Right renal pelvis (tissue), 4 donors: ENCODE data around the gene FOXA1. TPM values are rescaled to one million over a fixed set of nuclear protein-coding genes. Genes with fewer than 3 reads are reported as not detected.

Experiments used
- DNase-seq, 4 donors: peaks; one replicate each; pipeline ENCODE4 v3.0.0-alpha.2; 2013; ENCODE audit warnings: low read depth in 4 of 4, low spot score in 3 of 4, missing footprints in 1 of 4
- polyA plus RNA-seq, 4 donors: library from polyadenylated mRNA; unstranded; fragments of 120-200 nt; gene quantifications; one replicate each; pipeline ENCODE4 v1.2.1, GENCODE V29; 2013; ENCODE audit not compliant: insufficient read length in 4 of 4

The FOXA1 gene
- polyA plus RNA-seq: 1 to 10 TPM; 1.7 to 8.9 (median 3.5) TPM

DNA sequence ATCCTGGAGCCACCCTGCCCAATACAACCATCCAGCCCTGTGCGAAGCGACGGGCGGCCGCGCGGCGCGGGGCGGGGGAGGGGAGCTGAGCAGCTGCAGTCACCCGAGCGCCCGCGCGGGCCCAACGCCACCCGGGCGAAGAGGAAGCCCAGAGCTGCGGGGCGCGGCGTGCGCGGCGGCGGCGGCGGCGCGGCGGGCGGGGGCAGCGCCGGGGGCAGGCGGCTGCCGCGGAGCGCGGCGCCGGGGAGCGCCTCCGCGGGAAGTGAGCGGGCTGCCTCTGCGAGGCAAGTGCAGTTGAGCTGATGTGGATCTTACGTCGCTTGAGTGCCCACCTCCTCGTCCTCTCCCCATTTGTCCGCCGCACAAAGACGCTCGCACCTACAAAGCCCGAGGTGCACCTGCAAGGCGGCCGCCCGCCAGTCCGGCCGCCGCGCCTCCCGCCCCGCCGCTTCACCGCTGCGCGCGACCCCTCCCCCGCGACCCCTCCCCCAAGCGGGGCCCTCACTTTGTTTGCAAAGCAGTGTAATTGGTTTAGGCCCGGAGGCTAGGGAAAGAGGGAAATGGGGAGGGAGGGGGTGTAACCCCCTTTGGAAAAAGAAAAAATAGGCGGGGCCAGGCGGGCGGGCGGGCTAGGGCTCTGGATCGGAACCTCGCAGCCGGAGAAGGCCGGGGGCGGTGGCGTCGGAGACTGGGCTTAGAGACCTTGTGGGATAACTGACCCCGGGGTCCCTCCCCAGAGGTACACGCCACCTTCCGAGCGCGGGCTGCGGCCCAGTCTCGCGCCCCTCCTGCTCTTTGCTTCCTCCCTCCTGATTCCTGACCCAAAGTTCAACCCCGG is at the start of gene FOXA1, which contains the start of gene TTC6:
FOXA1 (minus strand) TSS at position 279 of the 838 bp plus-strand sequence; CDS start at position 2, 277 bp downstream.
TTC6 (plus strand) TSS at position 659 of the 838 bp plus-strand sequence. CDS start 26,436 bp downstream, outside the sequence.
- no peak for DNase-seq

DNA sequence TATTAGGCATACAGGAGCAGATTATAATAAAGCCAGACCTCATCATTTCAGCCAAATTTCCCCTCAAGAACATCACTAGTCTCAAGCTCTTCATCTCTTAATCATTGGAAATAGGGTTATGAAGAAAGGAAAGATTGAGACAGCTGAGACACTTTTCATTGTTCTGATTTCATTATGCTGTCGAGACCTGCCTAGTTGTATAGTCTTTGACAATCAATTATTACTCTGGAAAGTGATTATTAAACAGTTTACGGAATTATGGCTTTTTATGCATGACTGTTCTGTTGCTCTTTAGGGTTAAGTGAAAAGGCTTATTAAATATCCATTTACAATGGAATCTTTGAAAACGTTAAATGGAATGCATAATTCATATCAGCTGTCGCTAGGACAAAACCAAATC is 48.7 kb upstream of the FOXA1 start:
- DNase-seq: no peak

- no peak for DNase-seq
Observed at GRCh38 chr14:37642125-37642524, 47.1 kb upstream of the FOXA1 start.

DNA sequence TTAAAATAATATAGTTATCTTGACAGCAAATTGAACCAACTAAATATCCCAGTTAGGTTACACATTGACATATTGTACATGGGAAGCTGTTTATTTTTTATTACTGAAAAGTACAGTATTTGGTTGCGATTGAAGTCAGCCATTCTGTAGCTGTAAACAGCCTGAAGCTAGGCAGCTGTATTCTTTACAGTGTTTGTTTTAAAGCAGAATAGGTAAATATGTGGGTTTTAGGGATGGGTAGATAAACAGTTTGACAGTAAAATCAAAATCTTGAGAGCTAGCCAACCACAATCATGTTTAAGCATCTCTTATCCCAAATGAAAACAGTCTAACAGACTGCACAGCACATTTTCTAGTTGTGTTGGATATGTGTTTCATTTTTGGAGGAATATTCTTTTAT is 46.1 kb upstream of the FOXA1 start:
- no peak for DNase-seq

GRCh38 chr14:37638599-37638998 is 43.5 kb upstream of the FOXA1 start:
- no peak for DNase-seq

GRCh38 chr14:37637341-37637740 is 42.3 kb upstream of the FOXA1 start:
- no peak for DNase-seq

- no peak for DNase-seq
Observed at GRCh38 chr14:37625597-37626595, 30.8 kb upstream of the FOXA1 start.

GRCh38 chr14:37623971-37624370 is 28.9 kb upstream of the FOXA1 start:
- DNase-seq: no peak

GRCh38 chr14:37623426-37623951 is 28.4 kb upstream of the FOXA1 start:
- DNase-seq: no peak

- no peak for DNase-seq
Observed at GRCh38 chr14:37622231-37622923, 27.3 kb upstream of the FOXA1 start.

- no peak for DNase-seq
Observed at GRCh38 chr14:37620856-37621255, 25.8 kb upstream of the FOXA1 start.

- no peak for DNase-seq
Observed at GRCh38 chr14:37618498-37619028, 23.5 kb upstream of the FOXA1 start.

DNA sequence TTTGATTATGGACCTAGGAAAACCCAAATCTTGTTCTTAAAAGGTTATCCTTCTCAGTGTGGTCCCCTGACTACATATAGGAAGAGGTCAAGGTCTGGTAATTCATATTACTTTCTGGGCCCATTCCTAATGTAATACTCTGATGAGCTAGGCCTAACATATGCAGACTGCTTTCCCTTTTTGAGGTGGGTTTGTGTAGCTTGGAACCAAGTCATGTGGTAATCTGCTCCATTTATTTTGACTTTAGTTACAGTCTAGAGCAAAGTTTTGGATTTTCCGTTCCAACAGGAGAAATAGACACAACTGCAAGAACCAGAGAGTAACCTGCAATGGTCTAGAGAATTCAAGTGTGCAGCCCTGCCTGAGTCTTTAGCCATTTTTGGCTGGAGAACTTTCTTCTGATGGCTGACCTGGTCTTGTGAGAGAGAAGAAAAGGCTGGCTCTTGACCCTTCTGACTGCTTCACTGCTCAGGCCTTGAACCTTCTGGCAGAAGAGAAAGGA is 22.9 kb upstream of the FOXA1 start:
- no peak for DNase-seq

GRCh38 chr14:37616853-37617252 is 21.8 kb upstream of the FOXA1 start:
- no peak for DNase-seq

DNA sequence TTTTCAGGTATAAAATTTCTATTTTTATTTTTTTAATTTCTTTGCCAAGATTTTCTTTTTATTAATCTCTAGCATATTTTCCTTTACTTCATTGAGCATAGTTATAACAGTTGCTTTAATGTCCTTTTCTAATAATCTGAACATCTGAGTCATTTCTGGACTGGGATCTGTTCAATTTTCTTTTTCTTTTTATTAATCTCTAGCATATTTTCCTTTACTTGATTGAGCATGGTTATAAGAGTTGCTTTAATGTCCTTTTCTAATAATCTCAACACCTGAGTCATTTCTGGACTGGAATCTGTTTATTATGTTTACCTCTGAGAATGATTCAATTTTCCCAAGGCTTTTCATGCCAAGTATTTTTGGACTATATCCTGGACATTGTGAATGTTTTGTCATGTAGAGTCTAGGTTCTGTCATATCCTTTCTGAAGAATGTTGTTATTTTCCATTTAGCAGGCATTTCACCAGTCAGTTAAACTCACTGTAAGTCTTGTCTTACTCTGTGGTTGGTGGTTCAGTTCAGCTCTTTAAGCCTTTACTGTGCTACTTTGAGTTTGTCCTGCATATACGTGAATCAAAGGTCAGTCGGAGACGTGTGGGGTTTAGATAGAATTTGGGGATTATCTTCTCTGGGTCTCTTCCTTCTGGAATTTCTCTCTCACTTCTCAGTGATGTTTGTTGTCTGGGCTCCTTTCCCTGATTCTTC is 20.7 kb upstream of the FOXA1 start:
- DNase-seq: no peak

- DNase-seq: no peak
Observed at GRCh38 chr14:37610945-37611523, 16.0 kb upstream of the FOXA1 start.

GRCh38 chr14:37608649-37609048 is 13.6 kb upstream of the FOXA1 start:
- DNase-seq: no peak

DNA sequence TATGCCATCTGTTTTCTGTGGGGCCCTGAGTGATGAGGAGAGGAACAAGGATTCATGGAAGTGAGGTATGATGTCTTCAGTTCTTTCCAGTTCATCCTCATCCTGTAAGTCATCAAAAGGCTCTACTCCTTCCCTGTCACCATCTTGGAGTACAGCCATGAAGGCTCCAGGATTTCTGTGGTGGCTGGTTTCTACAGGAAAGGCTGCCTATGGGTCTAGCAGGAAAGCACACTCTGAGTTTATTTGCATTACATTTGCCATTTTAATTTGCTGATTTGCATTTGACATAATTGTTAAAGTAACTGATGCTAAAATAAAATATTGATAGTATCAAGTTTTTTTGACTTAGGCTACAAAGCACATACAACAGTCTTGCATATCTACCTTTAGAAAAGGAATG is 11.6 kb upstream of the FOXA1 start:
- no peak for DNase-seq
